H9 (cell line): ENCODE results near the gene MAP3K8. TPM values are rescaled to one million over a fixed set of nuclear protein-coding genes. Genes with fewer than 3 reads are reported as not detected.

ENCODE experiments used
- DNase-seq: peaks from one replicate; pipeline ENCODE4 v3.0.0-alpha.2; 2017
- H2AFZ ChIP-seq: one replicate; pipeline ENCODE4 v1.6.1; 2013; ENCODE audit warnings: mild to moderate bottlenecking, low read length, control low read depth, moderate library complexity
- H2AK5ac ChIP-seq: 2 replicates; pipeline ENCODE4 v1.6.1; 2013; ENCODE audit warnings: low read length, control low read depth, mixed read lengths; ENCODE audit not compliant: insufficient read length
- H2BK120ac ChIP-seq: one replicate; pipeline ENCODE4 v1.6.1; 2013; ENCODE audit warnings: low read depth, mild to moderate bottlenecking, low read length, control low read depth, inconsistent platforms; ENCODE audit not compliant: poor library complexity, severe bottlenecking
- H2BK12ac ChIP-seq: 2 replicates; pipeline ENCODE4 v1.6.1; 2013; ENCODE audit warnings: low read length, control low read depth, mixed read lengths, low read depth; ENCODE audit not compliant: insufficient read length
- H2BK15ac ChIP-seq: 2 replicates; pipeline ENCODE4 v1.6.1; 2013; ENCODE audit warnings: low read depth, low read length, control low read depth
- H2BK20ac ChIP-seq: one replicate; pipeline ENCODE4 v1.6.1; 2013; ENCODE audit warnings: low read depth, mild to moderate bottlenecking, low read length, control low read depth, inconsistent platforms; ENCODE audit not compliant: poor library complexity, severe bottlenecking
- H2BK5ac ChIP-seq: 2 replicates; pipeline ENCODE4 v1.6.1; 2013; ENCODE audit warnings: low read length, control low read depth, mixed read lengths; ENCODE audit not compliant: insufficient read length
- H3K14ac ChIP-seq: 2 replicates; pipeline ENCODE4 v1.6.1; 2013; ENCODE audit warnings: low read length, control low read depth; ENCODE audit not compliant: insufficient read depth
- H3K18ac ChIP-seq: 2 replicates; pipeline ENCODE4 v1.6.1; 2013; ENCODE audit warnings: low read depth, mild to moderate bottlenecking, mixed read lengths, low read length, control low read depth; ENCODE audit not compliant: insufficient read length
- H3K23ac ChIP-seq: 2 replicates; pipeline ENCODE4 v1.6.1; 2013; ENCODE audit warnings: low read length, control low read depth, mixed read lengths, low read depth; ENCODE audit not compliant: insufficient read length
- H3K23me2 ChIP-seq: 2 replicates; pipeline ENCODE4 v1.6.1; 2013; ENCODE audit warnings: low read depth, mild to moderate bottlenecking, mixed read lengths, low read length, control low read depth; ENCODE audit not compliant: insufficient read length, poor library complexity, severe bottlenecking
- H3K27ac ChIP-seq: 2 replicates; pipeline ENCODE4 v1.5.1; 2013; ENCODE audit warnings: low read length, control low read depth, mixed read lengths, low read depth; ENCODE audit not compliant: insufficient read length
- H3K27me3 ChIP-seq: 2 replicates; pipeline ENCODE4 v1.6.1; 2013; ENCODE audit warnings: low read length, control low read depth, inconsistent platforms; ENCODE audit not compliant: insufficient read depth
- H3K4ac ChIP-seq: 2 replicates; pipeline ENCODE4 v1.6.1; 2013; ENCODE audit warnings: low read depth, mild to moderate bottlenecking, control low read depth, inconsistent platforms, low read length, moderate library complexity
- H3K4me1 ChIP-seq: 2 replicates; pipeline ENCODE4 v1.6.1; 2013; ENCODE audit warnings: low read length, control low read depth, inconsistent platforms; ENCODE audit not compliant: insufficient read depth
- H3K4me2 ChIP-seq: 2 replicates; pipeline ENCODE4 v1.6.1; 2013; ENCODE audit warnings: low read length, control low read depth, mixed read lengths; ENCODE audit not compliant: insufficient read length, insufficient read depth
- H3K56ac ChIP-seq: 2 replicates; pipeline ENCODE4 v1.6.1; 2013; ENCODE audit warnings: low read depth, mild to moderate bottlenecking, mixed read lengths, low read length, control low read depth; ENCODE audit not compliant: insufficient read length
- H3K79me1 ChIP-seq: 2 replicates; pipeline ENCODE4 v1.6.1; 2013; ENCODE audit warnings: low read depth, mild to moderate bottlenecking, moderate library complexity, low read length, control low read depth, inconsistent platforms; ENCODE audit not compliant: insufficient read depth, poor library complexity, severe bottlenecking
- H3K79me2 ChIP-seq: 2 replicates; pipeline ENCODE4 v1.6.1; 2013; ENCODE audit warnings: low read length, control low read depth, inconsistent platforms; ENCODE audit not compliant: insufficient read depth
- H3K9ac ChIP-seq: 2 replicates; pipeline ENCODE4 v1.6.1; 2013; ENCODE audit warnings: low read length, control low read depth, mixed read lengths; ENCODE audit not compliant: insufficient read length; ENCODE audit errors: extremely low read depth
- H3K9me3 ChIP-seq: one replicate; pipeline ENCODE4 v1.6.1; 2013; ENCODE audit warnings: low read depth, low read length, inconsistent platforms; ENCODE audit not compliant: control insufficient read depth
- H3T11ph ChIP-seq: one replicate; pipeline ENCODE4 v1.6.1; 2013; ENCODE audit warnings: mild to moderate bottlenecking, low read length, control low read depth, inconsistent platforms
- H4K20me1 ChIP-seq: one replicate; pipeline ENCODE4 v1.6.1; 2013; ENCODE audit not compliant: control insufficient read depth, insufficient read length, insufficient read depth
- H4K5ac ChIP-seq: 2 replicates; pipeline ENCODE4 v1.6.1; 2013; ENCODE audit warnings: low read depth, mild to moderate bottlenecking, mixed read lengths, low read length, control low read depth; ENCODE audit not compliant: insufficient read length
- H4K8ac ChIP-seq: replicated peaks from 2 replicates; pipeline ENCODE4 v1.6.1; 2013; ENCODE audit warnings: low read length, control low read depth, mixed read lengths, low read depth; ENCODE audit not compliant: insufficient read length
- H4K91ac ChIP-seq: 2 replicates; pipeline ENCODE4 v1.6.1; 2013; ENCODE audit warnings: low read depth, mild to moderate bottlenecking, moderate library complexity, mixed read lengths, low read length, control low read depth; ENCODE audit not compliant: insufficient read length
- H3K27ac Mint-ChIP-seq, 3 experiments: 2 replicates in 2 of 3; 3 replicates in 1 of 3; pipeline ENCODE4 v1.8.0; 2020 to 2021; ENCODE audit warnings: mixed read lengths in 3 of 3, mild to moderate bottlenecking in 1 of 3, moderate library complexity in 1 of 3
- H3K27me3 Mint-ChIP-seq: 2 replicates; pipeline ENCODE4 v1.8.0; 2021; ENCODE audit warnings: low read depth, mild to moderate bottlenecking, moderate library complexity, mixed read lengths
- H3K36me3 Mint-ChIP-seq, 3 experiments: 2 replicates in 2 of 3; 3 replicates in 1 of 3; pipeline ENCODE4 v1.8.0; 2020 to 2021; ENCODE audit warnings: low read depth in 3 of 3, mixed read lengths in 3 of 3; ENCODE audit not compliant: insufficient read depth in 1 of 3
- H3K4me1 Mint-ChIP-seq, 2 experiments: 2 replicates each; pipeline ENCODE4 v1.8.0; 2020; ENCODE audit warnings: mixed read lengths in 2 of 2
- H3K4me3 Mint-ChIP-seq, 2 experiments: 2 replicates in 1 of 2; 3 replicates in 1 of 2; pipeline ENCODE4 v1.8.0; 2020 to 2021; ENCODE audit warnings: mild to moderate bottlenecking in 2 of 2, mixed read lengths in 2 of 2, moderate library complexity in 1 of 2
- H3K9me3 Mint-ChIP-seq, 2 experiments: 2 replicates in 1 of 2; 3 replicates in 1 of 2; pipeline ENCODE4 v1.8.0; 2020; ENCODE audit warnings: mild to moderate bottlenecking in 2 of 2, mixed read lengths in 2 of 2, moderate library complexity in 1 of 2
- CTCF ChIP-seq: fragments of 200-600 bp; sonication (generic); conservative IDR thresholded peaks from 3 replicates; pipeline ENCODE4 v1.8.0; 2021; ENCODE audit warnings: antibody characterized with exemption, mild to moderate bottlenecking
- WGBS: extraction: QIAGEN DNeasy Blood & Tissue Kit; methylation state at CpG from one replicate; pipeline ENCODE4 v1.1.7; 2013; ENCODE audit warnings: missing lambda C conversion rate, low lambda C conversion rate, mixed read lengths; ENCODE audit not compliant: insufficient read length; ENCODE audit errors: extremely low coverage; 5-methylcytosine and 5-hydroxymethylcytosine counted together
- total RNA-seq: library from RNA; stranded (reverse); gene quantifications from 2 replicates; pipeline ENCODE4 v1.2.1, GENCODE V29; 2021

Gene MAP3K8
- total RNA-seq, 1 experiment from 2014 or later = 3.5 TPM

- H2BK12ac ChIP-seq = no peak overlapping the region
- Mint-ChIP-seq H3K4me1 (peaks cover 3% of the 10 kb centered on the region in 2 experiments; a peak in 3 of 4 replicates), H3K27ac (no peak overlapping the region), H3K4me3 (no peak overlapping the region), H3K9me3 (no peaks in the 10 kb centered on the region), H3K27me3 (no peaks in the 10 kb centered on the region), H3K36me3 (peaks cover 2 to 10% (median 9%) of the 10 kb centered on the region in 3 experiments; a peak in 6 of 7 replicates)
- no peaks in the 10 kb centered on the region for H4K20me1 ChIP-seq
- H3K23ac ChIP-seq = no peak overlapping the region
- no peak overlapping the region for H2BK120ac ChIP-seq
- H3K4me1 ChIP-seq = peaks cover 4% of the 10 kb centered on the region; the same call in 1 of the 2 replicates
- no peak overlapping the region for H2AFZ ChIP-seq
- no peak overlapping the region for H3K18ac ChIP-seq
- H2AK5ac ChIP-seq = no peak overlapping the region
- H3K79me1 ChIP-seq = no peaks in the 10 kb centered on the region
- no peak overlapping the region for H2BK20ac ChIP-seq
- no peaks in the 10 kb centered on the region for H3K9me3 ChIP-seq
- TF ChIP-seq CTCF = no peak
- no peak for DNase-seq
- no peak overlapping the region for H4K91ac ChIP-seq
- H3K23me2 ChIP-seq = no peaks in the 10 kb centered on the region
- H3K27me3 ChIP-seq = no peaks in the 10 kb centered on the region
- no peak overlapping the region for H3K56ac ChIP-seq
- no peak overlapping the region for H2BK15ac ChIP-seq
- no CpG with 5 or more reads among the region's 2 CpGs for WGBS
- no peak overlapping the region for H4K5ac ChIP-seq
- no peak overlapping the region for H2BK5ac ChIP-seq
- H3K9ac ChIP-seq = no peak overlapping the region
- H3K14ac ChIP-seq = no peak overlapping the region
- H3K79me2 ChIP-seq = no peaks in the 10 kb centered on the region
- no peak overlapping the region for H4K8ac ChIP-seq
- no peak overlapping the region for H3T11ph ChIP-seq
- H3K27ac ChIP-seq = no peak overlapping the region
- no peak overlapping the region for H3K4me2 ChIP-seq
- H3K4ac ChIP-seq = no peak overlapping the region
These were observed 30.0 kb downstream of the MAP3K8 start for GRCh38 chr10:30463944-30464451.
